Measurements from ENCODE around the gene RAB26.
"Not testable (repeated sequence)": the region's sequence is repeated elsewhere in the genome, so short reads cannot be mapped to it uniquely, and the experiment has no call there.

The RAB26 gene

DNA sequence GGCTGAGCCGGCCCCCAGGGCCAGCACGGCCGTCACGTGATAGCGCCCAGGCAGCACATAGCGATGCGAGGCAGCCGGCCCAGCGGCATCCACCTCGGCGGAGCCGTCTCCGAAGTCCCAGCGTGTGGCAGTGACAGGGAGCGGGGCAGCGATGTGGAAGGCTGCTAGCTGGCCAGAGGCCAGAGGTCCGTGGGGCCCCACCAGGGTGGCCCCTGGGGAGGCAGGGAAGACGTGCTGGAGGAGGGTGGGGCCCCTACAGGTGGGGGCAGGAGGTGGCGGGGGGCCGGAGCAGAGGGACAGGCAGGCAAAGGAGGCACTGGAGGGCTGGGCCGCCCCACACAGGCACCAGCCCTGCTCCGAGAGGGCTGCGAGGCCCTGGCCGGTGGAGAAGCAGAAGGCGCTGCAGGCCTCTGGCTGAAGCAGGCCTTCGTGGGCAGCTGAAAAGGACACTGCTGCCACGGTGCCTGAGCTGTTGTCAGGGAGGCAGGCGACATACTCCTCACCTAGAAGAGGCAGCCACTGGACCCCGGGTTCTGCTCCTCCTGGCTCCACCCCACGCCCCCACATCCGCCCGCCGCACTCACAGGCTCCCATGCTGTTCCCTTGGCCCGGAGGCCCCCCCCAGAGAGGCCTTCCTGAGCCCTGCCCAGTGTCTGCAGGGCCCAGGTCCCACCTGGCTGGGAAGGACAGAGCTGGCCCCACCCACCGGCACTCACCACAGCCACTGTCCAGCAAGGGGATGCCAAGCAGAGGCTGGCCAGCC is 30.3 kb upstream of the RAB26 start:
- DNase-seq, result not testable (repeated sequence)

DNA sequence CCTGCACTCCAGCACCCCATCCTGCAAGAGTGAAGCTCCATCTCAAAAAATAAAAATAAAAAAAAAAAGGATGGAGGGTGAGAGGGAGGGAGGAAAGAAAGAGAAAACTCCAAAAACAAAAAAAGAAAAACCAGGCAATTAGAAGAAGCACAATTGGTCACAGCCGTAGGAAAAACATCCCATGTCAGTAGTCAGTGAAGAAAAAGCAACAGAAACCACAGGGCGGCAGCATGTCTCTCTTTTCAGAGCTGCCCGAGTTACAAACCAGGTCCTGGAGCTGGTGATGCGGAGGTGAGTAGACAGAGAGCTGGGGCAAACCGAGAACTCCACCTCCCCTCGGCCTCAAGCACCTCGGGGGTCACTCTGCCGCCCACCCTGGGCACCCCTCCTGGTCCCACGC is 27.1 kb upstream of the RAB26 start:
- DNase-seq, result peak; percentile 26

DNA sequence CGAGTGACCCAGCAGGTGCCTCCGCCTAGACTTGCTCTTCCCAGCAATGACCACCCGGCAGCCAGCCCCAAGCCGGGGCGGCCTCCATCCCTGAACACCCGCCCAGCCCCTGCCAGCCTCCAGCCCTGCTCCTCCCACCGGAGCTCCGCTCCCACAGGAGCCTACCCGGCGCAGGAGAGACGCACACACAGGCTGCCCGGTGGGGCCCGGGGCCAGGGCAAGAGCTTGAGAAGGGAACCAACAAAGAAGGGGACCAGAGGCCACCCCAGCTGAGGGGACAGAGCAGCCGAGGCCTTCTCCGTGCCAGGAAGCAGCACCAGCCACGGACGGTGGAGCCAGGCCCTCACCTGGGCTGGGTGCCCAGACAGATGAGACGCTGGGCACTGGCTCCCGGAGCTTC is 26.6 kb upstream of the RAB26 start:
- no peak for DNase-seq

DNA sequence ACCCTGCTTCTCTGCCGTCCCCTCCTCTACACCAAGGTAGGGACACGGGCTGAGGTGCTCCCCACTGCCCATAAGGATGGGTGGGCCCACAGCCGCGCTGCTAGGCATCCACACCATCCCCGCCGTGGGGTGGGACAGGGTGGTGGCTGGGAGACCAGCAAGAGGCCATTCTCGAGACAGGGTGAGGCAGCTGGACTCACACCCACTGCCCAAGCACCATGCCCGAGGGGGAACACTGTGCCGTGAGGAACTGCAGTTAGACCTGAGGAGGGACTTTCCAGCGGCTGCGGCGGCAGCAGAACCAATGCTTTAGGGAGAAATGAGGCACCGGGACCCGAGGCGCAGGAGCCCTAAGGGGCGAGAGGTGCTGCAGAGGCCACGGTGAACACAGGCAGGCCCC is 26.0 kb upstream of the RAB26 start:
- DNase-seq, result no peak

DNA sequence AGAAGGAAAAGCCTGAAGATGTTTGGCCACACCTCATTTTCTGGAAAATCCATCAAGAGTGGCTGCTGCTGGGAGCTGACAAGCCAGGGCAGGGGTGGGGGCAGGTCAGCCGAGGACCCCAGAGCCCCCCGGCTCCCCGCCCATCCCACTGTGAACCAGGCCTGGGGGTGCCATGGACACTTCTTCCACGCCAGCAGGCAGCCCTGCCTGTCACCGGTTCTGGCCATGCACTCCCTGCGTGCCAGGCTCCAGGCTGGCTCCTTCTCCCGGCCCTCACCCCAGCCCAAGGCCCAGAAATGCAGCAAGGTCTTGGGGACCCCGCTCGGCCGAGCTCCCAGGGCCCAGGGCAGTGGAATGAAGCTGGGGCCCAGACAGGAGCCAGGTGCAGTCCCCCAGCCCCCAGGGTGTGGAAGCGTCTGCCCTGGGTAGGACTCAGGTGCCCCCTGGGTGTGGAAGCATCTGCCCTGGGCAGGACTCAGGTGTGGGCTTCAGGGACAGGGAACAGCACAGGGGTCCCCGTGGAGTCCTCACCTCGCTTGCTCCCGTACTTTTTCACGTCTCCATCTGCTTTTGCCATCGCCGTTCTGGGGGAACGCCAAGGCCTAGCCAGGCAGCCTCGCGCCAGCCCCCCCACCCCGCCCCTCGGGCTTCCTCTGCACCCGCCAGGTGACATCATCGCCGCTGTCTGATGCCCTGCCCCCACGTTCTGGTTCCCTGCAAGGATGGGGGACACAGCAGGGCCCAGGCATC is 25.3 kb upstream of the RAB26 start:
- DNase-seq, result not testable (repeated sequence)

DNA sequence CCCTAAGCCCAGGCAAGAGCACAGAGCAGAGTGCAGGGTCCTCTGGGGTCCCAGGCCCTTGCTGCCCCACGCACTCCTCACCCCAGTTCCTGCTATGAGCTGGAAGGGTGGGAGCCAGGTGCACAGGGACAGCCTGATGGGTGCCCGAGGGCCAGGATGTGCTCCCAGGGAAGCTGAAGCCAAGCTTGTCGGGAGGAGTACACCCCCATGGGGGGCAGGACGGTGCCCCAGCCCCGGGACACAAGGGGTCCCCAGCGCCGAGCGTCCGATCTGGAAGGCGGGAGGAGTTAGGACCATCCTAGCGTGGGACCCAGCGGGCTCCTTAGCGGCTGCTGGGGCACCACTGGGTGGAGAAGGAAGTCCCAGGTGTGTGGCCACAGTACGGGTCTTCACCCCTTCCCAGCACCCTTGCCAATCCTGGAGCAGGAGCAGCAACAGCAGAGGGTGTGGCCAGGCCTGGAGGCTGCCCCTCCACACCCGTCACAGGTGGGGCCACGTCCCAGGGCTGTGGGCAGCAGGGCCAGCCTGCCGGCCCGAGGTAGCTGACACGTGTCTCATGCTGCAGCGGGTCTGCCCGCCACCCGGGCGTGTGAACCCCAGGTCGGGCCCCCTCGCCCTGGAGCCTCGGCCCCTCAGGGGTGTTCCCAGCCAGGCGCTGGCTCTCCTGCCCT is 24.6 kb upstream of the RAB26 start:
- DNase-seq, result not testable (repeated sequence)

DNA sequence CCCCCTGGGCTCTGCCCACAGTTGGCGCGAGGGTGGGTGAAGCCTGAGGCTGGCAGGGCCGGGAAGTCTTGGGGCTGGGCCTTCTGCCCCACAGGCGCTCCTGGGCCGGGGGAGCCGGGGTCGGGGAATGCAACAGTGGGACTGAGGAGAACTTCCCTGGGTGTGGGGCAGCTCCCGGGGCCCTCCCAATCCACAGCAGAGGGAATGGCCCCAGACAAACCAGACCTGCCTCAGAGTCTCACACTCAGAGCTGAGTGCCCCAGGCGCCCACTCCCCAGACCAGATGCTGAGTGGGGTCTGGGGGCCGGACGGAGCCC is 24.1 kb upstream of the RAB26 start:
- not testable (repeated sequence) for DNase-seq

DNA sequence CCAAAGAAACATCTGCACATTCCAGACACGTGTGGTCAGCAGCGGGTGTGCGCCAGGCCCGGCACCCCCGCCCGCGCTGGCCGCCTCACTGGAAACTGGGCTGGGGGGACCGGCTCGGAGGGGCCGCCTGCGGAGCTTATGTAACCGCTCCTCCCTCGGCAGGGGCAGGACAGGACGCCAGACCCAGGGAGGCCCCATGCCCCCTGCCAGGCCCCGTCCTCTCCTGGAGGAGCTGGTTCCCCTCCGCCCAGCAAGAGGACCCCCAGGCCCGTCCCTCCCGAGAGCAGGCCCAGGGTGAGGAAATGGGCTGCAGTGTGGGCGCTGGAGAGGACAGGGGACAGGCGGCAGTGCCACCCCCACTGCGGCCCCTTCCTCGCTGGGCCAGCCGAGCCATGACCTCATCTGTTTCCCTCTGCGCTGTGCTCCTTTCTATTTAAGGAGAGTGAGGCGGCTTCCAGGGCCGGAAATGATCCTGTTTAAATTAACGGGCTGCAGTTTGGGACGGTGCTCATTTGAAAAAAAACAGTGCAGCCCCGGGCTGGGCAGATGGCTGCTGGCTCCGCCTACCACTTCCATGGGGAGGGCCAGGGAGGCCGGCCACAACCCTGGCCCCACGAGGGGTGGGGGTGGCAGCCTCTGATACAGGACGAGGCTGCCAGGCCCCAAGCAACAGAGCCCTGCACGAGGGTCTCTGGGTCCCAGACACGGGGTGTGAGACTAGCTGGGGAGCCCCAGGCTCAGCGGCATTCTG is 23.6 kb upstream of the RAB26 start:
- DNase-seq, result not testable (repeated sequence)

DNA sequence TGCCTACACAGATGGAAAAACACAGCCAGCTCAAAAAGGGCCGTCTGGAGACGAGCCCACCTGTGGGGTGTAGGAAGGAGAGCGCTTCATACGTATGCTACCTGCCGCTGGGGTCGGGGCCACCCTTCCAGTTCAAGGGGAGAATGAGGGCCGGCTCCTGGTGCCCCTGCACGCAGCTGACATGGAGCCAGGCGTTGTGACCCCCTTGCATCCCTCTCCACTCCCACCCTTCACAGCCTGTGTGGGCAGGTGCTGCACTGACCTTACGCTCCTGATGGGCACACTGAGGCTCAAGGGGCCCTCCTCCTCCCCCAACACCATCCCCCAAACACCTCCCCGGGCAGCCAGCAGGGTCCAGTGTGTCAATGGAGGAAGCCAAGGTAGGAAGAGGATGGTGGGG is 22.8 kb upstream of the RAB26 start:
- DNase-seq, result not testable (repeated sequence)

DNA sequence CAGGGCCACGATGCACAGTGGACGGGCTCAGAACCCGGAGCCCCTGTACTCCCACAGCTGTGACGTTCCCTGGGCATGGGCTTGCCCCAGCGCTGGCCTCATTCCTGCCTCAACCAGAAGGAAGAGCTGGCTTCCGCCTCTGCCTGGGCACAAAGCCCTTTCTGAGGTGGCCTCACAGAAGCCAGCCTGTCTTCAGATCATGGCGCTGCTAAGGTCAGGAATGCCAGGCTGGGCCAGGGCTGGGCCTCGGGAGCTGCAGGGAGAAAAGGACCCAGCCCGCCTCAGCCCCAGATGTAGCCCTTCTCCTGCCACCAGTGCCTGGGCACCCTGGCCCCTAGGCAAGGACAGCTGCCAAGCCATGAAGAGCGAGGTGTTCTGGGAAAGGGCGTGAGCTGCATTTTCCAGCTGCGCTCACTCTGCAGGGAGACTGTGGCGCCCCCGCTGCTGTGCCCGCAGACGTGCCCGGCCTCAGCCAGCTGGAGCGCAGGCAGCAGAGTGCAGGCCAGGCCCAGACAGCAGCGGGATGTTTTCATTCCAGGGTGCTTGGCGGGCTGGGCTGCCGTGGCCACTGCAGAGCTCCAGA is 22.2 kb upstream of the RAB26 start:
- DNase-seq, result not testable (repeated sequence)

DNA sequence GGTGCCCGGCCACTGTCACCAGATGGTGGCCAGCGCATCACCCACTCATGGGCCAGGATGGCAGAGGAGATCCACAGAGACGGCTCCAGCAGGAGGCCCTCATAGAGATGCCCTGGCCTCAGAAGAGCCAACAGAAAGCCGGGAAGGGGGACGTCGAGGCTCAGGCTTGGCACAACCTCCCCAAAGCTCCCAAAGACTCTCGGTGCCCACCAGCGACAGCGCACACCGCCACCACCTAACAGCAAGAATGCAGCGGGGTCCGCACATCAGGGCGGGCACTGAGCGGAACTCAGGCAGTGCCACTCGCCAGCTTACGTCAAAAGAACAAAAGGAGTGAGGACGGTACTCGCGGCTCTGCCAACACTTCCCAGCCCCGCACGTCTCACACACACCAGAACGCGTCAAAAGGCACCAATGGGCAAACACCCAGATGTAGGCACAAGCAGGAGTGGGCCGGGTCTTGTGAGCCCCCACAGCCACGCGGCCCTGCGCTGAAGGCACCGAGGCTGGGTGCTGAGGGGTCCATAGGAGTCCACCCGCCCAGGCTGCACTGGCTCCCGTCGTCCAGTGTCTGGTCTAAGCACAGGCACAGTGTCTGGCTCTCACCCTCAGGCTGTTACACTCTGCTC is 21.4 kb upstream of the RAB26 start:
- not testable (repeated sequence) for DNase-seq

DNA sequence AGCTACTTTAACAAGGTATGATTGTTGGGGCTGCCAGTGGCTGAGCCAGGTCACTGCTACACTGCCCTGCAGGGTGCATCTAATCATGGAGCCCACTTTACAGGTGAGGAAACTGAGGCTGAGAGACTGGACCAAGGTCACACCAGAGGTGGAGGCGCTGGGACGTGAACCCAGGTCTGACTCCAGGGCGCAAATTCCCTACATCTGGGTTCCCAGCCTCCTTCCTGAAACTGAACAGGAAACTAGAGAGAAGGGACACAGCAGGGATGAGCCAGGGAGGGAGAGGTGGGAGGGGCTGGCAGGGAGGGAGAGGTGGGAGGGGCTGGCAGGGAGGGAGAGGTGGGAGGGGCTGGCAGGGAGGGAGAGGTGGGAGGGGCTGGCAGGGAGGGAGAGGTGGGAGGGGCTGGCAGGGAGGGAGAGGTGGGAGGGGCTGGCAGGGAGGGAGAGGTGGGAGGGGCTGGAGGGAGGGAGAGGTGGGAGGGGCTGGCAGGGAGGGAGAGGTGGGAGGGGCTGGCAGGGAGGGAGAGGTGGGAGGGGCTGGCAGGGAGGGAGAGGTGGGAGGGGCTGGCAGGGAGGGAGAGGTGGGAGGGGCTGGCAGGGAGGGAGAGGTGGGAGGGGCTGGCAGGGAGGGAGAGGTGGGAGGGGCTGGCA is 20.7 kb upstream of the RAB26 start:
- DNase-seq, result peak; percentile 71

DNA sequence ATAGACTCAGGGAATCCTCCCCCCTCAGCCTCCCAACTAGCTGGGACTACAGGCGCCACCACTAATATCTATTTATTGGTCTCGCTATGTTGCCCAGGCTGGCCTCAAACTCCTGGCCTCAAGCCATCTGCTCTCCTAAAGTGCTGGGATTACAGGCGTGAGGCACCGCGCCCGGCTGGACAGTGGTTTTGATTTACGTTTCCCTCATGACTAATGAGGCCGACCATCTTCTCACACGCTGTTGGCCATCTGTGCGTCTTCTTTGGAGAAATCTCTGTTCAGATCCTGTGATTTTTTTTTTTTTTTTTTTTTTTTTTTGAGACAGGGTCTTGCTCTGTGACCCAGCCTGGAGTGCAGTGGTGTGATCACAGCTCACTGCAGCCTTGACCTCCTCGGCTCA is 19.2 kb upstream of the RAB26 start:
- DNase-seq, result not testable (repeated sequence)

DNA sequence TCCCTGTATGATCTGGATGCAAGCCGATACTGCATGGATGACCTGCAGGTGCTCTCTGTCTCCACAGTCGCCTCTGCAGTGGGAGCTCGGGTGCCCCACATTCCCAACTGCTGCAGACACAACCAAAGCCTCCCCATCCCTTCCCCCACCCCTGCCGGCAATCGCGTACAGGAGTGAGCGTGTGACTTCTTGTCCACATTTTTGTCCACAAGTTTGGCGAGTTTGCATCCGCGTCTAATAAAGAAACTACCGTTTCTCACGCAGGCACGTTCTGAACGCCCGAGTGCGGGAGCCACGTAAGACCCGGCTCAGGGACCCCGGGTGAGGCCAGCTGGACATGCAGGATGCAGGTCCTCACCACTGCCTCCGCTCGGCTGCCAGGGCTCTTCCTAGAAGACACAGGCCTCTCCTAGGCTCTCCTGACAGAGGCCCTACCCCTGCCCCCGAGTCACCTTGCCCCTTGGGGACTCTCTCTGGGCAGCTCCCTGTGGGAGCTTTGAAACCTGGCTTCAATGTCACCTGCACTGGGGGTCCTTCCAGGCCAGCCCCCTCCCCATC is 18.5 kb upstream of the RAB26 start:
- DNase-seq, result not testable (repeated sequence)

DNA sequence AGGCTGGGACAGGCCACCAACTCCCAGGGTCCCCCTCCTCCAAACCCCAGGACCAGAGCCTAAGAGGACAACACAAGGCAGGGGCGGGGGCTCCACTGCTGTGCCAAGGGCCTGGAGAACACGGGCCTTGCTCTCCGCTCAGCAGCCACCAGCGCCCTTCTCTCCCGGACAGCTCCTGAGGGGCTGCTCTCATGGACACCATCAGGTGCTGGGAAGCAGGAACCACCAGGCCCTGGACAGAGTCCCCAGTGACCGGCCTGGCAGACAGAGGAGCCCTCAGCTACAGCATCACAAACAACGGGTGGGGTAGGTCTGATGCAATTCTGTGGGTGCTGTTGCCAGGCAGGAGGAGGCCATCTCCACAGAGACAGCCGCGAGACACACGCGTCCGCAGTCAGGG is 14.6 kb upstream of the RAB26 start:
- not testable (repeated sequence) for DNase-seq

DNA sequence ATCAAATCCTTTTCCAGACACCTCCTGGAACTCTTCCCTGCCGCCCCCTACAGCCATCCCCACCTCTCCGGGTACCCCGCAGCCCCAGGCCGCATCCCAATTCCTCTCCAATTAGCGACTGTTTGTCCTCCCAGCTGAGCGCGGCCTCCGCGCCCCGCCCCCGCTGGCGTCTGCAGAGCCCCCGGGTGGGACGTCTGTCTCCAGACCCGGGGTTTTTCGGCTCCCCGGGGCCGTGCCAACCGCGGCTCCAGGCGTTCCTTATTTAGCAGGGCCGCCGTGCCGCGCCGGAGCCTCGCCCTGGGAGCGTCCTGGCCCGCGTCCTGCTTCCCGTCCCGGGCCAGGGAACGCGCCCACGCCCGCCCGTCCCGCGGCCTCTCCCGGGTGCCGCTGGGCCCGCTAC is 13.4 kb upstream of the RAB26 start:
- not testable (repeated sequence) for DNase-seq

DNA sequence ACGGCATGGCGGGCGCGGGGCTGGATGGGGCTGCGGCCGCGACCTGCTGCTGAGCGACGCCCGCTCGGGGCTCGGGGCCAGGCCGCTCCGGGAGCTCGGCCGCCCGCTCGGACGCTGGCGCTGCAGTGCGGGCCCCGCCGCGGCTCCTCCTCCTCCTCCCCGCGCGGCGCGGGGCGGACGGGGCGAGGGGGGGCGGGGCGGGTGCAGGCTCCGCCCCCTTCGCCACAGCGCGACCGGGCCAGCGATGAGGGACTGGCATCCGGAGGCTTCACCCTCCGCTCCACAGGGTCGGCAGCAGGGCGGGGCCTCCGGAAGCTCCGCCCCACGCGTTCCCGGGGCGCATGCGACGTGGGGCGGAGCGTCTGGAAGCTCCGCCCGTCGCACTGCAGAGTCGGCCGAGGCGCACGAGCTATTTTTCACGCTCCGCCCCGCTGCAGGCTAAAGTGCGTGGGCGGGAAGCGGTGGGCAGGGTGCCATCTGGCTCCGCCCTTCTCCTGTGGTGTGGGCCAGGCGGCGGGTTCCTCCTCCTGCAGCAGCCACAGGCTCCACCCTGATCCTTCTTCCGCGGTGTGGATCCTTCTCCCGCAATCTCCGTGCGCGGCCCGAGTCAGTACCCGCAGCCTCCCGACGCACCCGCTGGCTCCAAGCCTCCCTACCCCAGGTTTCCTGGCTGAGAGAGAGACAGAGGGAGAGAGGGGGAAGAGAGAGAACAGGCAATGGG is 12.5 kb upstream of the RAB26 start, which contains the start of gene PKD1:
Gene PKD1, minus strand, starts transcription at position 129 of the 721 bp plus-strand sequence. CDS start 209 bp downstream, outside the sequence.
- peak; percentile 99 for DNase-seq

DNA sequence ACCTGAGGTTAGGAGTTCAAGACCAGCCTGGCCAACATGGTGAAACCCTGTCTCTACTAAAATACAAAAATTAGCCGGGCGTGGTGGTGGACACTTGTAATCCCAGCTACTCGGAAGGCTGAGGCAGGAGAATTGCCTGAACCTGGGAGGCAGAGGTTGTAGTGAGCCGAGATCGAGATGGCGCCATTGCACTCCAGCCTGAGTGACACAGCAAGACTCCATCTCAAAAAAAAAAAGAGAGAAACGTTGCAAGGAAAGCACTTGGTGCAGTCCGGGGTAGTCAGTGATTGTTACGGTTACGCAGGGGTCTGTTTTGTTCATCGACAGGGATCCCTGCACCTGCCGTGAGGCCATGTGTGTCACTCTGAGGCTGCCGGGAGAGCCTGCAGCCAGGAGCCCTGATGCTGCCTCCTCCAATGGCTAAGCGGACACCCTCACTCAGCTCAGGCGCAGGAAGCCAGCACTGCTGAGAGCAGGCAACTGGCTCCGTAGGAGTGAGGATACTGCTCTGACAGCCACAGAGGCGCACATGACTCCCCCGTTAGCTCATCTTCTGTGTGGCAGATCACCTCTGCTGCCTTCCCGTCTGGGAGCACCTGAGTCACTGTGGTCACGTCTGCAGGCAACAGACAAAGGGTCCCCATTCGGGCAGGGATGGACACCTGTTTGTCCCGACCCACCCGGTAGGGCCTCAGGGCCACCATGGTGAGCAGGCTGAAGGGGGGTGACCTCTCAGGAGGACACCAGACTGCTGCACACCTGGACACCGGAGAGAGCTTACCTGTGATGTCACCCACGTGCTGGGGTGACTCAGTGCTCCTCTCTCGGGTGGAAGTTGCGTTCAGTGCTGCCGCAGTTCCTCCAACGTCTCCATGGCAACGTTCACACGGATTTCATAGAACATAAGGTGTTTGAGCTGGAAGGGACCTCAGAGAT is 5.2 kb upstream of the RAB26 start:
- no peak for DNase-seq

DNA sequence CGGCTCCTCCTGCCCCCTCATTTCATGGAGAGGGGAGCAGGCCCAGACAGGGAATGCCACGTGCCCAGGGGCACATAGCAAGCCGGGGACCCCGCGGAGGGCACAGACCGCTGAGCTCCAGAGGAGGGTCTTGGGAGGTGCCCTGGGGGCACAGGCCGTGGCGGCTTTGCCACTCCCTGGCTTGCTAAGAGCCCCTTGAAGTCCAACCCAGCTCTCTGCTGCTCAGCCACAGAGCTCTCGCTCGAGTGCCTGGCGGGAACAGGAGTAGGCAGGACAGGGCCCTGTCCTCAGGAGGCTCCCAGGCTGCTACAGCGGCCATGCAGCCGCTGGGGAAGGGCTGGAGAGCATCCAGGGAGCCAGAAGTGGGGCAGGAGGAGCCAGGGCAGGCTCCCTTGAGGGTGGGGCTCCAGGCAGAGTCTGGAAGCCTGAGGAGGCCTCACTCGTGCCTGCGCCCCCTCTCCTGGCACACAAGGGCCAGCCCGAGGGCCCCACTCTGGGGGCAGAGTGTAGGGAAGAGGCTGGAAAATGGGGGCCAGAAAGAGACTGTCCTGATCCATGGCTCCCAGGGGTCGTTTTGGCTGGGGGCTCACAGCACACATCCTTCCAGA is 4.4 kb upstream of the RAB26 start:
- no peak for DNase-seq
